Ovary (tissue), 3 donors: ENCODE measurements around the gene EXOC3.

Experiments used
- EP300 ChIP-seq: sonication (generic); formaldehyde crosslinking; IDR thresholded peaks from one replicate; pipeline ENCODE4 v1.6.1; 2017; ENCODE audit warnings: antibody characterized with exemption
- POLR2A ChIP-seq: fragments of 450-650 bp; IDR thresholded peaks from one replicate; pipeline ENCODE4 v1.6.1; 2017; ENCODE audit warnings: antibody characterized with exemption, mild to moderate bottlenecking, moderate library complexity
- TF ChIP-seq, protein P1 (sequence below), 3 donors: fragments of 450-650 bp in 2 of 3; fragments of 200-600 bp in 1 of 3; IDR thresholded peaks; one replicate each; pipeline versions ENCODE4 v1.5.1 to v1.8.0; 2016 to 2022; ENCODE audit warnings: antibody characterized with exemption in 3 of 3, mild to moderate bottlenecking in 1 of 3
- donor health status: DM: no; HTN: no; CAD: no.

DNA sequence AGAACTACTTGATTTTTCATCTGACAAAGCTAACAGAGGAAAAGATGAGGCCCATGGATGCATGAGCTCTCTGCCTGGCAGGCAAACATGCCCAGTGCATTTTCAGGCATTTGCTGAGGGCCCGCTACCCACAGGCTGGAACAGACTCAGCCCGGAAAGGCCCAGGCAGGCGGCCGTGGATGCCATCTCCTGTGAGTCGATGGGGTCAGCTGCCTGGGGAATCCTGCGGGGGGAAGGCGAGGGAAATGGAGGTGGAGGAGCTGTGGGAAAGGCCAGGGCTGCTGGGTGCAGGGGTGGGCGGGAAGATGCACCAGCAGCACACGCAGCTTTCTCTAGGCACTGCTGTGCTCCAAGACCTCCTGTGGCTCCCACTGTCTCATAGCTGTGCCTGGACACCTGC is 67.5 kb downstream of the EXOC3 start:
- TF ChIP-seq, protein P1, sequence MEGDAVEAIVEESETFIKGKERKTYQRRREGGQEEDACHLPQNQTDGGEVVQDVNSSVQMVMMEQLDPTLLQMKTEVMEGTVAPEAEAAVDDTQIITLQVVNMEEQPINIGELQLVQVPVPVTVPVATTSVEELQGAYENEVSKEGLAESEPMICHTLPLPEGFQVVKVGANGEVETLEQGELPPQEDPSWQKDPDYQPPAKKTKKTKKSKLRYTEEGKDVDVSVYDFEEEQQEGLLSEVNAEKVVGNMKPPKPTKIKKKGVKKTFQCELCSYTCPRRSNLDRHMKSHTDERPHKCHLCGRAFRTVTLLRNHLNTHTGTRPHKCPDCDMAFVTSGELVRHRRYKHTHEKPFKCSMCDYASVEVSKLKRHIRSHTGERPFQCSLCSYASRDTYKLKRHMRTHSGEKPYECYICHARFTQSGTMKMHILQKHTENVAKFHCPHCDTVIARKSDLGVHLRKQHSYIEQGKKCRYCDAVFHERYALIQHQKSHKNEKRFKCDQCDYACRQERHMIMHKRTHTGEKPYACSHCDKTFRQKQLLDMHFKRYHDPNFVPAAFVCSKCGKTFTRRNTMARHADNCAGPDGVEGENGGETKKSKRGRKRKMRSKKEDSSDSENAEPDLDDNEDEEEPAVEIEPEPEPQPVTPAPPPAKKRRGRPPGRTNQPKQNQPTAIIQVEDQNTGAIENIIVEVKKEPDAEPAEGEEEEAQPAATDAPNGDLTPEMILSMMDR (IDR thresholded peaks at IDR 0.05): no peak
- TF ChIP-seq EP300 (no peak), POLR2A (no peak)
